GM12801 (cell line): ENCODE data around the gene ANKRD55.

ENCODE experiments used
- CTCF ChIP-seq: IDR thresholded peaks from one replicate; pipeline ENCODE4 v1.5.1; 2011; ENCODE audit warnings: control low read depth; ENCODE audit not compliant: insufficient read length; ENCODE audit errors: extremely low read depth

Gene ANKRD55

GRCh38 chr5:56166671-56167385, 66.3 kb downstream of the ANKRD55 start:
- TF ChIP-seq CTCF, result no peak

- TF ChIP-seq CTCF, result no peak
Measured at GRCh38 chr5:56164376-56164775, 68.8 kb downstream of the ANKRD55 start.

- TF ChIP-seq CTCF, result no peak
Measured at GRCh38 chr5:56161927-56162326, 71.2 kb downstream of the ANKRD55 start.

- no peak for TF ChIP-seq CTCF
Measured at GRCh38 chr5:56161439-56161823, 71.7 kb downstream of the ANKRD55 start.

- no peak for TF ChIP-seq CTCF
Measured at GRCh38 chr5:56160723-56161438, 72.2 kb downstream of the ANKRD55 start.

- TF ChIP-seq CTCF, result no peak
Measured at GRCh38 chr5:56159521-56159947, 73.6 kb downstream of the ANKRD55 start.

GRCh38 chr5:56158331-56158960, 74.7 kb downstream of the ANKRD55 start:
- TF ChIP-seq CTCF, result no peak
